ENCODE measurements around the gene DPYSL3. TPM values are rescaled to one million over a fixed set of nuclear protein-coding genes. Genes with fewer than 3 reads are reported as not detected.
A peak's percentile ranks its signal among the peaks of the same experiment; 100 is the strongest.

The DPYSL3 gene
- total RNA-seq, 1 donor from 2014 or later, result 414 TPM

- Mint-ChIP-seq H3K36me3 (no peaks in the 10 kb centered on the region), H3K9me3 (no peaks in the 10 kb centered on the region), H3K27ac (no peak overlapping the region), H3K4me3 (no peak overlapping the region), H3K27me3 (ENCODE audit: insufficient read depth, low read depth) (no peaks in the 10 kb centered on the region), H3K4me1 (peaks cover 50% of the 10 kb centered on the region)
- H3K79me2 ChIP-seq (ENCODE audit: low read depth), result no peaks in the 10 kb centered on the region
- peak; percentile 13 for DNase-seq (ENCODE audit: low spot score)
- peaks cover 56% of the 10 kb centered on the region for H3F3A ChIP-seq (ENCODE audit: low read depth)
- no peak overlapping the region for H3K4me3 ChIP-seq
- no peaks in the 10 kb centered on the region for H4K20me1 ChIP-seq (ENCODE audit: low read depth)
- no peak overlapping the region for H3K27ac ChIP-seq
- H3K4me2 ChIP-seq, result no peak overlapping the region
- H2AFZ ChIP-seq (replicated peaks), result no peak overlapping the region
- no peaks in the 10 kb centered on the region for H3K36me3 ChIP-seq
- H3K27me3 ChIP-seq, result no peaks in the 10 kb centered on the region
- TF ChIP-seq CTCF (IDR thresholded peaks at IDR 0.05), result no peak
- no peak for TF ChIP-seq EZH2phosphoT487 (IDR thresholded peaks at IDR 0.05)
- no peak for TF ChIP-seq EZH2 (IDR thresholded peaks at IDR 0.05)
- peaks cover 48% of the 10 kb centered on the region for H3K4me1 ChIP-seq
- no peaks in the 10 kb centered on the region for H3K9me3 ChIP-seq (ENCODE audit: low read depth)
- H3K9ac ChIP-seq, result no peak overlapping the region
Measured at GRCh38 chr5:147520450-147520849, 10.6 kb upstream of the DPYSL3 start.

GRCh38 chr5:147519380-147519779 lies 9.5 kb upstream of the DPYSL3 start:
- H3K27me3 Mint-ChIP-seq (ENCODE audit: insufficient read depth, low read depth), result no peaks in the 10 kb centered on the region
- Histone ChIP-seq H3F3A (ENCODE audit: low read depth) (peaks cover 56% of the 10 kb centered on the region), H3K9me3 (ENCODE audit: low read depth) (no peaks in the 10 kb centered on the region), H3K36me3 (no peaks in the 10 kb centered on the region), H3K4me1 (peaks cover 57% of the 10 kb centered on the region), H3K79me2 (ENCODE audit: low read depth) (no peaks in the 10 kb centered on the region), H3K9ac (no peak overlapping the region), H3K4me3 (no peak overlapping the region), H3K4me2 (no peak overlapping the region), H3K27ac (no peak overlapping the region), H3K27me3 (no peaks in the 10 kb centered on the region), H4K20me1 (ENCODE audit: low read depth) (no peaks in the 10 kb centered on the region), H2AFZ (replicated peaks) (no peak overlapping the region)
- peaks cover 52% of the 10 kb centered on the region for H3K4me1 Mint-ChIP-seq
- no peaks in the 10 kb centered on the region for H3K9me3 Mint-ChIP-seq
- H3K36me3 Mint-ChIP-seq, result no peaks in the 10 kb centered on the region
- DNase-seq (ENCODE audit: low spot score), result no peak
- H3K4me3 Mint-ChIP-seq, result no peak overlapping the region
- TF ChIP-seq EZH2phosphoT487 (IDR thresholded peaks at IDR 0.05), result no peak
- TF ChIP-seq EZH2 (IDR thresholded peaks at IDR 0.05), result no peak
- TF ChIP-seq CTCF (IDR thresholded peaks at IDR 0.05), result no peak
- H3K27ac Mint-ChIP-seq, result no peak overlapping the region

- TF ChIP-seq CTCF (IDR thresholded peaks at IDR 0.05), result no peak
- Histone ChIP-seq H3F3A (ENCODE audit: low read depth) (peaks cover 57% of the 10 kb centered on the region), H3K27me3 (no peaks in the 10 kb centered on the region), H3K9me3 (ENCODE audit: low read depth) (no peaks in the 10 kb centered on the region), H3K27ac (no peak overlapping the region), H2AFZ (replicated peaks) (no peak overlapping the region), H3K36me3 (no peaks in the 10 kb centered on the region), H3K4me3 (no peak overlapping the region), H4K20me1 (ENCODE audit: low read depth) (no peaks in the 10 kb centered on the region), H3K79me2 (ENCODE audit: low read depth) (no peaks in the 10 kb centered on the region), H3K9ac (no peak overlapping the region), H3K4me2 (peak overlapping the region; percentile 46), H3K4me1 (peaks cover 49% of the 10 kb centered on the region)
- H3K4me3 Mint-ChIP-seq, result no peak overlapping the region
- peaks cover 41% of the 10 kb centered on the region for H3K4me1 Mint-ChIP-seq
- no peaks in the 10 kb centered on the region for H3K27me3 Mint-ChIP-seq (ENCODE audit: insufficient read depth, low read depth)
- H3K36me3 Mint-ChIP-seq, result no peaks in the 10 kb centered on the region
- H3K9me3 Mint-ChIP-seq, result no peaks in the 10 kb centered on the region
- no peak for DNase-seq (ENCODE audit: low spot score)
- no peak overlapping the region for H3K27ac Mint-ChIP-seq
Measured at GRCh38 chr5:147517383-147517782, 7.5 kb upstream of the DPYSL3 start.

All from neural progenitor cell (in vitro differentiated cells).